Duodenal mucosa (tissue), 2 donors: ENCODE results near the gene RBM22.
A peak's percentile ranks its signal among the peaks of the same experiment; 100 is the strongest.

ENCODE experiments used
- H3K27ac ChIP-seq: one replicate; pipeline ENCODE4 v1.7.0; 2013; ENCODE audit warnings: low read depth, low read length
- H3K27me3 ChIP-seq, 2 donors: one replicate each; pipeline ENCODE4 v1.7.0; 2013; ENCODE audit warnings: low read length in 2 of 2, control low read depth in 1 of 2; ENCODE audit not compliant: insufficient read depth in 2 of 2, control insufficient read depth in 1 of 2
- H3K36me3 ChIP-seq, 2 donors: one replicate each; pipeline ENCODE4 v1.7.0; 2013; ENCODE audit warnings: low read length in 2 of 2, control low read depth in 1 of 2; ENCODE audit not compliant: insufficient read depth in 2 of 2, control insufficient read depth in 1 of 2
- H3K4me1 ChIP-seq, 2 donors: one replicate each; pipeline ENCODE4 v1.7.0; 2013; ENCODE audit warnings: low read length in 2 of 2, control low read depth in 1 of 2; ENCODE audit not compliant: insufficient read depth in 2 of 2, control insufficient read depth in 1 of 2
- H3K4me3 ChIP-seq, 2 donors: one replicate each; pipeline ENCODE4 v1.7.0; 2013; ENCODE audit warnings: low read length in 2 of 2, low read depth in 1 of 2
- H3K9ac ChIP-seq, 2 donors: one replicate each; pipeline ENCODE4 v1.7.0; 2013; ENCODE audit warnings: low read length in 2 of 2, low read depth in 1 of 2
- H3K9me3 ChIP-seq, 2 donors: one replicate each; pipeline ENCODE4 v1.7.0; 2013; ENCODE audit warnings: low read length in 2 of 2, control low read depth in 1 of 2; ENCODE audit not compliant: control insufficient read depth in 1 of 2

The RBM22 gene

GRCh38 chr5:150645070-150645700 lies 55.7 kb downstream of the RBM22 start:
- H3K9ac ChIP-seq, result no peak overlapping the region
- H3K4me3 ChIP-seq, result no peak overlapping the region
- H3K4me1 ChIP-seq, result peaks cover 43 to 46% of the 10 kb centered on the region in 2 donors
- no peak overlapping the region for H3K27ac ChIP-seq
- H3K9me3 ChIP-seq, result no peaks in the 10 kb centered on the region
- no peaks in the 10 kb centered on the region for H3K27me3 ChIP-seq
- peaks cover 0 to 26% of the 10 kb centered on the region in 2 donors for H3K36me3 ChIP-seq

- Histone ChIP-seq H3K9ac (no peak overlapping the region), H3K9me3 (no peaks in the 10 kb centered on the region), H3K27ac (no peak overlapping the region), H3K4me3 (no peak overlapping the region), H3K27me3 (no peaks in the 10 kb centered on the region), H3K4me1 (peaks cover 50 to 53% of the 10 kb centered on the region in 2 donors), H3K36me3 (peaks cover 0 to 19% of the 10 kb centered on the region in 2 donors)
Observed at GRCh38 chr5:150644514-150644913, 56.3 kb downstream of the RBM22 start.

GRCh38 chr5:150644058-150644457 lies 56.8 kb downstream of the RBM22 start:
- Histone ChIP-seq H3K4me1 (peaks cover 55 to 58% of the 10 kb centered on the region in 2 donors), H3K36me3 (peaks cover 0 to 14% of the 10 kb centered on the region in 2 donors), H3K27me3 (no peaks in the 10 kb centered on the region), H3K27ac (no peak overlapping the region), H3K9ac (no peak overlapping the region), H3K9me3 (no peaks in the 10 kb centered on the region), H3K4me3 (no peak overlapping the region)

GRCh38 chr5:150642991-150643710 lies 57.7 kb downstream of the RBM22 start:
- Histone ChIP-seq H3K36me3 (peaks cover 0 to 5% of the 10 kb centered on the region in 2 donors), H3K27ac (peak overlapping the region; percentile 58), H3K4me3 (no peak overlapping the region), H3K9ac (no peak overlapping the region), H3K4me1 (peaks cover 61 to 65% of the 10 kb centered on the region in 2 donors), H3K27me3 (no peaks in the 10 kb centered on the region), H3K9me3 (no peaks in the 10 kb centered on the region)

- Histone ChIP-seq H3K36me3 (no peaks in the 10 kb centered on the region), H3K4me3 (no peak overlapping the region), H3K27ac (no peak overlapping the region), H3K9me3 (no peaks in the 10 kb centered on the region), H3K27me3 (no peaks in the 10 kb centered on the region), H3K9ac (no peak overlapping the region), H3K4me1 (peaks cover 61 to 67% of the 10 kb centered on the region in 2 donors)
Observed at GRCh38 chr5:150642567-150642927, 58.3 kb downstream of the RBM22 start.

- Histone ChIP-seq H3K9ac (peak overlapping the region in 1 of 2 donors; percentile 24), H3K27ac (peak overlapping the region; percentile 73), H3K9me3 (no peaks in the 10 kb centered on the region), H3K36me3 (no peaks in the 10 kb centered on the region), H3K4me1 (peaks cover 61 to 70% of the 10 kb centered on the region in 2 donors), H3K4me3 (no peak overlapping the region), H3K27me3 (no peaks in the 10 kb centered on the region)
Observed at GRCh38 chr5:150641824-150642566, 58.9 kb downstream of the RBM22 start.

GRCh38 chr5:150641006-150641570 lies 59.8 kb downstream of the RBM22 start:
- no peaks in the 10 kb centered on the region for H3K36me3 ChIP-seq
- H3K27ac ChIP-seq, result peak overlapping the region; percentile 73
- H3K4me3 ChIP-seq, result peak overlapping the region; percentile 34 to 49
- no peaks in the 10 kb centered on the region for H3K9me3 ChIP-seq
- peak overlapping the region; percentile 24 to 28 for H3K9ac ChIP-seq
- peaks cover 61 to 73% of the 10 kb centered on the region in 2 donors for H3K4me1 ChIP-seq
- no peaks in the 10 kb centered on the region for H3K27me3 ChIP-seq
